Activated CD8-positive, alpha-beta memory T cell treated with anti-CD3 and anti-CD28 coated beads for 48 hours (primary cell): ENCODE data around the gene RABGAP1L.
"Not testable (repeated sequence)": the region's sequence is repeated elsewhere in the genome, so short reads cannot be mapped to it uniquely, and the experiment has no call there.

ENCODE experiments used
- DNase-seq, 3 experiments: peaks; one replicate each; pipeline ENCODE4 v3.0.0-alpha.2; 2020; ENCODE audit warnings: low read depth in 2 of 3, low spot score in 2 of 3

Gene RABGAP1L

GRCh38 chr1:174652569-174653280 lies 493.4 kb downstream of the RABGAP1L start:
- DNase-seq: no peak

DNA sequence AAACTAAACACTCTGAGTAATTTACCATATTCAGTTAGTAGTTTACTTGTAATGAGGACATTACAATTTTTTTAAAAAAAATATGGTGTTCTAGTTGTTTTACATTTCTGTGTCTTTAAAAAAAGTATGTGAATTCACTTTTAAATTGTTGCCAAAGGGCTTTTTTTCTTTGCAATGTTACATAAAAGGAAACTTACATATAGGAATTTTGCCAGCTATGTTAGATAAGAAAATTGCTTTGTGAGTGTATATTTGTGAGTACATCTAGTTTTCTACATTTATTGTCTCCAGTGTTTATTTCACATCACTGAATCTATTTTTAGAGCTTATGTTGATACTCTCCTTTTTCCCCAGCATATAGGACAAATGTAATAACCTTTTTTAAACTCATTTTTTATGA lies 495.2 kb downstream of the RABGAP1L start:
- no peak for DNase-seq

DNA sequence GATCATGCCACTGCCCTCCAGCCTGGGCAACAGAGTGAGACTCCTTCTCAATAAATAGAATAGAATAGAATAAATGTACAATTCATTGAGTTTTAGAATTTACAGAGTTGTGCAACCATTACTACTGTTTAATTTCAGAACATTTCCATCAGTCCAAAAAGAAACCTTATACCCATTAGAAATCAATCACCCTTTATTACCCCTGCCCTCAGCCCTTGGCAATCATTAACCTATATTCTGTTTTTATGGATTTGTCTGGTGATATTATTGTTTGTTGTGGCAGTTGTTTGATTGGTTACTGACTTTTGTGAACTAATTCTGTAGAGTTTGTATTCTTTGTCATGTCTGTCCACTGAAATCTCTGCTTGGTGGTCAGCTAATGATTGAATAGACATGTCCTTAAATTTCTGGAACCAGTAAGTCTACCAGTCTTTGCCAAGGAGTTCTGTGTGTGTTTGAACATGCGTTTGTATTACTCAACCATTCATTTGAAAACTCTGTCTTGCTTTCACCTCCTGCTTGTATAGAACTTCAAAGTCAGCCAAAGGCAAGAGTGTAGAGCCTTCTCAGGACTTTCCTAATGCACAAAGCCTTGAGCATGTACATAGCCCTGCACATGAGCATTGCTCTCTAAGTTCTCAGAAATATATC lies 497.2 kb downstream of the RABGAP1L start:
- DNase-seq: no peak

GRCh38 chr1:174657411-174657810 lies 498.1 kb downstream of the RABGAP1L start:
- no peak for DNase-seq

- no peak for DNase-seq
These were observed 498.6 kb downstream of the RABGAP1L start for GRCh38 chr1:174657893-174658292.

- DNase-seq: no peak
These were observed 500.5 kb downstream of the RABGAP1L start for GRCh38 chr1:174659823-174660222.

DNA sequence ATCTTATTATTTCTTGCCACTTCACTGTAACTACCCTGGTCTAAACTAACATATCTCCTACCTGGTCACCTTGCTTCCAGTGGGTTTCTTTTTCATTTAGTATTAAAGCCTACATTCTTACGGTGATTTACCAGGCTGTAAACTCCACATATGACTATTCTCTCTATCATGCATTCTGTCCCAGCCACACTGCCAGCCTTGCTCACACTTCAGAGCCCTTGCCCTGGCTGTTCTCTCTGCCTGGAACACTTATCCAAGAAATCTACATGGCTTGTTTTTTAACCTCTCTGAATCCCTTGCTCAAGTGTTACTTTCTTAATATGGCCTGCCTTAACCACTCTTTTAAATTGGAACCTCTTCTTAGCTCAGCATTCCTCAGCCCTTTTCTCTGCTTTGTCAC lies 501.2 kb downstream of the RABGAP1L start:
- DNase-seq: no peak

DNA sequence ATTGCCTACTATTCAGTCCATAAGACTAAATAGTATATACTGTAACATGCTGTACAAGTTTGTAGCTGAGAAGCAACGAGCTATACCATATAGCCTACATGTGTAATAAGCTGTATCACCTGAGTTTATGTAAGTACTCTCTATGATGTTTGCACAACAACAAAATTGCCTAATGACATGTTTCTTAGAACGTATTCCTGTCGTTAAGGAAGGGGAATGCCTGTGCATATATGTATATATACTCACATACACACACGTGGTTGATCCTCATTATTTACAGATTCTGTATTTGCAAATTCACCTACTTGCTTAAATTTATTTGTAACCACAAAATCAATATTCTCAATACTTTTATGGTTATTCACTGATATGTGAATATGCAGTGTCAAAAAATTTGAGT lies 504.0 kb downstream of the RABGAP1L start:
- no peak for DNase-seq

- DNase-seq: no peak
These were observed 506.9 kb downstream of the RABGAP1L start for GRCh38 chr1:174666248-174666647.

DNA sequence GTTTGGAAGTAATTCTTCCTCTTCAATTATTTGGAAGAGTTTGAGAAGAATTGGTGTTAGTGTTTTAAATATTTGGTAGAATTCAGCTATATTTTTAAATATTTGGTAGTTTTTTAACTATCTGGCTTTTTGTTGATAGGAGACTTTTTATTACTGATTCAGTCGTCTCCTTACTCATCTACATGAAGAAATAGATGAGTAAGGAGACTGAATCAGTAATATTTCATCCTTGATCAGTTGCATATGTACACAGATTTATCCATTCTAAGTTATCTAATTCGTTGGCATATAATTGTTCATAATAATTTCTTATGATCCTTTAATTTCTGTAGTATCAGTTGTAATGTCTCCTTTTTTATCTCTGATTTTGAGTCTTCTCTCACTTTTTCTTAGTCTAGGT lies 512.5 kb downstream of the RABGAP1L start:
- DNase-seq: no peak

DNA sequence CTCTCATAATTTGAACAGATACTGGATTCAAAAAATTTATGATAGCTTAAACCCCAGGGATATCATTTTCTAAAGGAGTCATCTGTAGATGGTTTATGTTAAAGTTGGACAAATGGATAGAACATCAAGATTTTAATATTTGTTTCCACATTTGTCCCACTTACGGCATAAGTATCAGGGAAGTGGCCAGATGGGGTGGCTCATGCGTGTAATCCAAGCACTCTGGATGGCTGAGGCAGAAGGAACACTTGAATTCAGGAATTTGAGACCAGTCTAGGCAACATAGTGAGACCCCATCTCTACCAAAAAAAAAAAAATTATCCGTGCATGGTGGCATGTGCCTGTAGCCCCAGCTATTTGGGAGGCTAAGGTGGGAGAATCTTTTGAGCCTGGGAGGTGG lies 517.5 kb downstream of the RABGAP1L start:
- no peak for DNase-seq

DNA sequence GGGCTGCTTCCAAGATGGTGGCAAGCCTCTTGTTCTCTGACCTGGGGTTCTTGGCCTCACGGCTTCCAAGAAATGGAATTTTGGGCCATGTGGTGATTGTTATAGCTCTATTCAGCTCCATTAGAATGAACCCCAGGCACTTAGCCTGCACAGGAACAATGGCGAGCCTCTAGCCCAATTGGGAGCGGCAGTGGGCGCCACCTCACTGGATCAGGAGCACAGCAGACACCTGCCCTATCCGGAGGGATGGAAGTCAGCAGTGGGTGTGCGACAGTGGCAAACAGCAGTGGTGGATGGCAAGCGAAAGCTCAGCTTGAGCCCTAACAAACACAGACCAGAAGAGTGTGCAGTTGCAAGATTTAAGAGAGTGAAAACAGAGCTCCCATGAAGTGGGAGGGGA lies 519.3 kb downstream of the RABGAP1L start:
- DNase-seq: no peak

DNA sequence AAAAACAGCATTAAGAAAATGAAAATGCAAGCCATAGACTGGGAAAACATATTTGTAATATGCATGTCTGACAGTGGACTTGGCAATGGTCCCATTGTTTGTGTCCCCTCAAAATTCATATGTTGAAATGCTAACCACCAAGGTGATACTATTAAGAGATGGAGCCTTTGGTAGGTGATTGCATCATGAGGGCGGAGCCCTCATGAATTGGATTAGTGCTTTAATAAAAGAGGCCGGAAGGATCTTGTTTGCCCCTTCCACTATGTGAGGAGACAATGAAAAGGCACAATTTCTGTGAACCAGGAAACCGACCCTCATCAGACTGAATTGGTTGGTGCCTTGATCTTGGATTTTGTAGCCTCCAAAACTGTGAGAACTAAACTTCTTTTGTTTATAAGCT lies 520.8 kb downstream of the RABGAP1L start:
- DNase-seq: no peak

GRCh38 chr1:174682419-174683008 lies 523.2 kb downstream of the RABGAP1L start:
- DNase-seq: no peak

DNA sequence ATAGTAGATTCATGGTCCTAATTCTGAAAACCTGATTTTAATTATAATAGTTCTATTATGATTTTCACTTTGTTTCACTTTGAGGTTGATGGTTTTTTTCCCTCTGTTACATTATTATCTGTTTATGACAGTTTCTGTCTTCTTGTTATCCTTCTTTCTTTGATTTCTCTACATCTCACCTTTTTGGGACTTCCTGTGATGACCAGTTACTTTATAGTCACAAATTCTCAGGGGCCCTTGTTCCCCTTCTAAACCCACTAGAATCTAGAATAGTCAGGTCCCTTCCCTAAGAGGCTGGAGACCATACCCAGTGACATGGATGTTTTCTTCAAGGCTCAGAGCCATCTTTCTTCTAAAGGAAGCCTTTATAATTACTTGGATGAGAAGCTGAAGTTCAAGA lies 526.9 kb downstream of the RABGAP1L start:
- DNase-seq: no peak

DNA sequence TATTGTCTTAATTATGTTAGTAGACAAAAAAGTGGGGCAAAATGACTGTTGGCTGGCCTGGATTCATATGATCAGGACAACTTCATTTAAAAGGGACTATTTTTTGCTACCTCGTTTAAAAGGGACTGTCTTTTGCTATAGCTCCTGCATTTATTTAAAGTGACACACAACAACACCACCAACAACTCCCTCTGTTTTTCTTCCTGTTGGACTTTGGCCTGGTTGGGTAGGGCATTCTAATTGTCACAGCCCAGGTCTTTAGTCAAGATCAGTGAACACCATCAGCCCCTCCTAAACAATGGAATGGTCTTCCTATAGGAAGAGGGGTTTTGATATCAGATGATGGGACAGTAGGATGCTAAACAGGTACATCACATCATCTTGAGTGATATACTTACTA lies 530.2 kb downstream of the RABGAP1L start:
- DNase-seq: no peak

- no peak for DNase-seq
These were observed 530.9 kb downstream of the RABGAP1L start for GRCh38 chr1:174690266-174690665.

DNA sequence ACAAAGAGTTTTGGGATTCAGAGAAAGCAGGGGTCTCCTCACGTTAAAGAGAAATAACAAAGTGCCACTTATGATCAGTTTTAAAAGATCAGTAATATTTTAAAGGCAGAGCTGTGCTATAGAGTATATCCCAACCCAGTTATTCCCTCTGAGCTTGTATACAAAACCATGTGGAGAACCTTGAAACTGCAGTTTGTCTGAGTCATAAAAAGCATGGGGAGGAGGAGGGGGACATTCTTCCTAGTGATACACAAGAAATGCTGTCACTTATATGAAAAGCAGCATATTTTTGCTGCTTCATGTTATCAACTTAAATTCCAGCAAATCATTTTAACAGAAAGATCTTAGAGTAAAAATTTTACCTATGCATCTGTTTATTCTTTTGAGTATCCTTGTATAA lies 533.0 kb downstream of the RABGAP1L start:
- no peak for DNase-seq

DNA sequence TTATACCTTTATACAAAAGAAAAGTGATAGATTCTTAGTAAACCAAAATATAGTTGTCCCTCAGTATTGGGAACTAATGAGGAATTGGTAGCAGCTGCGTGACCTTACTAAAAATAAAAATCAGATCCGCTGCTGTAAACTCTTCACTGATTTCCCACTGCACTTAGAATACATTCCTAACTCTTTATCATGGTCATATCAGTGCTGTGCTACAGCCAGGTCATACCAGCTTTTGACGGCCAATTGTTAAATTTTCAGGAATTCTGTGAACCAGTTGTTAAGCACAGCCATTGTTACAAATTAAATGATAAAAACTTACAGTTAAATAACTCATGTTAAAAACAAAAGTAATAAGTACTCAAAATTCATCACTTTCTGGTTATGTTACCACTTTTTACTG lies 533.8 kb downstream of the RABGAP1L start:
- no peak for DNase-seq

DNA sequence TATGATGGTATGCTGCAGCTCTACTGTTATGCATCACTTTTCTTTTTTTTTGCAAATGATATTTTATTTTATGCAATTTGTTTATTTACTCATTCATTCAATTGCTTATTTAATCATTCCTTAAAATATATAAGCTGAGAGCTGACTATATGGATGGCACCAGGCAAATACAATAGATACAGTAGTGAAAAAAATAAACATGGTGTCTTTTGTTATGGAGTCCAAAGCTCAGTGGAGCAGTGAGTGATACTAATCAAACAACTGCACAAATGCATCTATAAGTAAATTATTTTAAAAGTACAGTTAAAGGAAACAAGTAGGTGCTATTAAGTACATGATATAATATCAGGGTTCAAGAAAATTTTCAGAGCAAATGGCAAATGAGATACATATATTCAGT lies 534.2 kb downstream of the RABGAP1L start:
- not testable (repeated sequence) for DNase-seq

- DNase-seq: no peak
These were observed 536.9 kb downstream of the RABGAP1L start for GRCh38 chr1:174696026-174696821.

DNA sequence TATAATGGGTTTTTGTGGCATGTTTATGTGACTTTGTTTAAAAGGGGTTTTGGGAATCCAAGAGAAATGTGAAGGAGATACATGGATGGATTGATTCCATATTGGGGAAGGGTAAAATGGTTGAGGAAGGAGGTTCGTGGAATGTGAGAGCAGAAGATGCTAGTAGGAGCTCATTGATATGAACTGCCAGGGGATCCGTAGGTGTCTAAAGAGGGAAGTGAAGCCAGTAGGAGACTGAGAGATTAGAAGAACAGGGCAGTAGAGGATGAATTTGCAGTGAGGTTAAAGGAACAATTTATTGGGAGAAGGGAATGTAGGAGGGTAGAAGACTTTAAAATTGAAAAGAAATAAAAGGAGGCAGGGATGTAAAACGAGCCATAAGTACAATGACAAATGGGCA lies 541.0 kb downstream of the RABGAP1L start:
- DNase-seq: no peak
